ENCODE data around the gene ZCCHC4. TPM values are rescaled to one million over a fixed set of nuclear protein-coding genes. Genes with fewer than 3 reads are reported as not detected.

The ZCCHC4 gene
- total and polyA plus RNA-seq, 2 of the 8 experiments (the other 6 are each of a cell fraction or from before 2014, with no cell fraction given), result 9.8 to 12.5 TPM

GRCh38 chr4:25320773-25321172 lies 8.2 kb downstream of the ZCCHC4 start (continued):
- no peak for TF ChIP-seq USF2 (IDR thresholded peaks at IDR 0.05; ENCODE audit: low read length)
- no peak for TF ChIP-seq ZNF274 (IDR thresholded peaks at IDR 0.05; ENCODE audit: borderline replicate concordance, extremely low read depth, low read length)
- TF ChIP-seq JUND (IDR thresholded peaks at IDR 0.05; ENCODE audit: low read length), result no peak
- TF ChIP-seq KDM4A (IDR thresholded peaks at IDR 0.05; ENCODE audit: low read depth, low read length, severe bottlenecking), result no peak
- no peak for TF ChIP-seq POLR2A (IDR thresholded peaks at IDR 0.05; ENCODE audit: control extremely low read depth in 1 of 2, low read depth in 2 of 2, low read length in 2 of 2)
- no peak for TF ChIP-seq BACH1 (IDR thresholded peaks at IDR 0.05; ENCODE audit: low read length)
- TF ChIP-seq RXRA (IDR thresholded peaks at IDR 0.05; ENCODE audit: insufficient read depth, low read depth, low read length), result no peak
- no peak for TF ChIP-seq SUZ12 (IDR thresholded peaks at IDR 0.05; ENCODE audit: low read length)
- TF ChIP-seq RNF2 (IDR thresholded peaks at IDR 0.05; ENCODE audit: borderline replicate concordance, low read depth, low read length, missing control alignments, poor library complexity, severe bottlenecking), result no peak
- TF ChIP-seq RFX5 (IDR thresholded peaks at IDR 0.05; ENCODE audit: borderline replicate concordance, low read depth, low read length), result no peak
